Activated CD4-positive, alpha-beta memory T cell treated with anti-CD3 and anti-CD28 coated beads, Interleukin-2, amount 10 ng/mL, durations not matched to agents 7 days and 5 days (primary cell): ENCODE measurements around the gene CST1. TPM values are rescaled to one million over a fixed set of nuclear protein-coding genes. Genes with fewer than 3 reads are reported as not detected.
"Not testable (repeated sequence)": the region's sequence is repeated elsewhere in the genome, so short reads cannot be mapped to it uniquely, and the experiment has no call there.

ENCODE experiments used
- CTCF ChIA-PET: fragments of 350-600 bp; sonication (Branson Sonifier 250); formaldehyde crosslinking; loops from one replicate; lab custom pipeline; 2021; ENCODE audit warnings: antibody characterized with exemption, inconsistent platforms; lab: Charles Lee
- POLR2A ChIA-PET: fragments of 350-600 bp; sonication (Branson Sonifier 250); formaldehyde crosslinking; loops from one replicate; lab custom pipeline; 2021; ENCODE audit warnings: antibody characterized with exemption; lab: Charles Lee
- DNase-seq: peaks from one replicate; pipeline ENCODE4 v3.0.0-alpha.2; 2020
- H3K27ac Mint-ChIP-seq: one replicate; pipeline ENCODE4 v1.8.0; 2021; ENCODE audit warnings: mild to moderate bottlenecking, mixed read lengths
- H3K27me3 Mint-ChIP-seq: one replicate; pipeline ENCODE4 v1.8.0; 2021; ENCODE audit warnings: mixed read lengths
- H3K36me3 Mint-ChIP-seq: one replicate; pipeline ENCODE4 v1.8.0; 2021; ENCODE audit warnings: low read depth, mixed read lengths
- H3K4me1 Mint-ChIP-seq: one replicate; pipeline ENCODE4 v1.8.0; 2021; ENCODE audit warnings: mixed read lengths
- H3K4me3 Mint-ChIP-seq: one replicate; pipeline ENCODE4 v1.8.0; 2021; ENCODE audit warnings: mild to moderate bottlenecking, mixed read lengths
- H3K9me3 Mint-ChIP-seq: one replicate; pipeline ENCODE4 v1.8.0; 2021; ENCODE audit warnings: mixed read lengths
- total RNA-seq, 2 experiments: library from RNA; stranded (reverse); gene quantifications; one replicate each; pipeline ENCODE4 v1.2.3, GENCODE V29; 2021

The CST1 gene
- total RNA-seq, 2 experiments from 2014 or later = not detected

DNA sequence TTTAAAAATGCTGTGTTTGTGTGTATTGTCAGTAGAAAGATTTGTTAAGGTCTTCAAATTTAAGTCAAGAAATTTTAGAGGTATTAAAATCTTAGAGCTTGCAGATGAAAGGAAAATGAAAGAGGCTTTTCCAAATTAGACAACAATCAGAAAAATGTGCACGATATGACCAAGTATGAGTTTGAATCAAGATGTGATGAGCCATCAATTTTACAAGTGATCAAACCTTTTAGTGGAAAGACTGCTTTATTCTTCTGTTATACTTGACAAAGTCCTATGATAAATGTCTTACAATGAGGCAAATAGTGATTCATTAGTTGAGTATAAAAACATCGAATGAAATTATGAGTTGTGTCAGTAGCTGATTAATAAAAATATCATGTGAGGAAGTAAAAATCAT, 19.6 kb upstream of the CST1 start:
- Mint-ChIP-seq H3K4me3 (no peak overlapping the region), H3K4me1 (no peaks in the 10 kb centered on the region)

DNA sequence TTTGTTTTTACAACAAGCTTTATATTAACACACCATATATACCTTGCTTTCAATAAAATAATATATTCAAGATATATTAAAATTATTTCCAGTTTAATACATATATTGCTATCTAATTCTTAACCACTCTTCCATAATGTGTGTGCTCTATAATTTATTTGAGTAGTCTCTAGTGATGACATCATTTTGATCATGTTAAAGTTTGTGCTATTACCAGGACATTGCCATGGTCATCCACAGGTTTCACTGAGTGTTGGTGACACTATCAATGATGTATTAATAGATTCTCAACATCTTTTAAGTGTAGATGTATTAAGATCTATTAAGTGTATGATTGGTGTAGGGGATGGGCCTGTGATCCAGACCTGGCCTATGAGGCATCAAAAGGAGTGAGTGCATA, 17.8 kb upstream of the CST1 start:
- H3K27me3 Mint-ChIP-seq, H3K9me3 Mint-ChIP-seq, POLR2A ChIA-PET, H3K4me3 Mint-ChIP-seq, H3K36me3 Mint-ChIP-seq, H3K27ac Mint-ChIP-seq, H3K4me1 Mint-ChIP-seq, DNase-seq: not testable (repeated sequence)
- CTCF ChIA-PET = interaction anchor here (0.8 kb wide), 1 partner anchor 327 kb away, joined by 3 read pairs; no protein-coding TSS in a partner anchor

More for the DNA sequence above, 19.6 kb upstream of the CST1 start:
- no peaks in the 10 kb centered on the region for H3K27me3 Mint-ChIP-seq
- POLR2A ChIA-PET = no interaction called here
- DNase-seq = no peak
- H3K27ac Mint-ChIP-seq = no peak overlapping the region
- H3K36me3 Mint-ChIP-seq = no peaks in the 10 kb centered on the region
- no peaks in the 10 kb centered on the region for H3K9me3 Mint-ChIP-seq
- CTCF ChIA-PET = interaction anchor here (1.3 kb wide), 1 partner anchor 164 kb away, joined by 3 read pairs; no protein-coding TSS in a partner anchor

DNA sequence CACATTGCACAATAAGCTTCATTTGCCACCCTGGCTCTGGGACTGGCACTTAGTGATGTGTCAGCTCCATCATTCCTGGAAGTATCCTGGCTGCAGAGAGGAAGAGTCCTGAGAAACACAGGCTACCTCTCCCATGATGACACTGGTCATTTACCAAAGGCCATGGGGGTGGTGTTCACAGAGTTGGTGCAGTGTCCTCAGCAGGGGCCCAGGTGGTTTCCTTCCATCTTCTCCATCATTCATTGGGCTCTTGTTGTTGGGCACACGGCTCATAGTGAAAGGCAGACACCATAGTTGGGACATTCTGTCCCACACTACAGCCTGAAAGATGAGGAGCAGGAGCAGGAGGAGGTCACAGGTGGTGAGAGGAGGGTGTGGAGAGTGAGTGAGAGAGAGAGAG, 15.8 kb upstream of the CST1 start:
- ChIA-PET POLR2A (no interaction called here), CTCF (no interaction called here)
- Mint-ChIP-seq H3K27me3 (no peaks in the 10 kb centered on the region), H3K4me3 (no peak overlapping the region), H3K27ac (no peak overlapping the region), H3K36me3 (no peaks in the 10 kb centered on the region), H3K4me1 (no peaks in the 10 kb centered on the region), H3K9me3 (no peaks in the 10 kb centered on the region)
- no peak for DNase-seq

DNA sequence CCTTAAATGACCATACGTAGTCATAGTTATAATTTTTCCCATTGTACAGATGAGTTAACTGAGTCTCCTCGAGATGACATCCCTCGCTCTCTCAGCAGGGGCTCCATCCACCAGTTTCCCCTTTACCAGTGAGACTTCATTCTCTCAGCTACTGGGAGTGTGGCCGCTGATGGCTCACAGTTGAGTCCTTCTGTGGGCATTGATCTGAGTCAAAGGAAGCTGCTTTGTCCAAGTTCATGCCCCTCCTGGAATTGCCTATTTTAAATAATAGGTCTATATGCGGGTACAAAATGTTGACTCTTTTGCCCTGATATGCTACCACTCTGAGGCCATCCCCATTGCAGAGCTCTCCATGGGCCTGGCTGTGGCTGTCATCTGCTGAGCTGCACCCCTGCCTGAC, 14.8 kb upstream of the CST1 start:
- H3K27me3 Mint-ChIP-seq = no peaks in the 10 kb centered on the region
- no peak for DNase-seq
- H3K4me3 Mint-ChIP-seq = no peak overlapping the region
- no peaks in the 10 kb centered on the region for H3K36me3 Mint-ChIP-seq
- no peaks in the 10 kb centered on the region for H3K9me3 Mint-ChIP-seq
- no peak overlapping the region for H3K27ac Mint-ChIP-seq
- ChIA-PET CTCF (no interaction called here), POLR2A (no interaction called here)
- no peaks in the 10 kb centered on the region for H3K4me1 Mint-ChIP-seq

DNA sequence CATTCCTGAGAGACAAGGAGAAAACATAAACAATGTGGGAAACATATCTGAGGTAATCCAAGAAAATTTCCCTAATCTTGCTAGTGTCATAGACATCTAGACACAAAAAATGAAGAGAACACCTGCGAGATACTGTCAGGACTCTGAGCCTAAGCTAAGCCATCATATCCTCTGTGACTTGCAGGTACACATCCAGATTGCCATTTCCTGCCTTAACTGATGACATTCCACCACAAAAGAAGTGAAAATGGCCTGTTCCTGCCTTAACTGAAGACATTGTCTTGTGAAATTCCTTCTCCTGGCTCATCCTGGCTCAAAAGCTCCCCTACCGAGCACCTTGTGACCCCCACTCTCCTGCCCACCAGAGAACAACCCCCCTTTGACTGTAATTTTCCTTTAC, 13.9 kb upstream of the CST1 start:
- POLR2A ChIA-PET, H3K36me3 Mint-ChIP-seq, H3K27me3 Mint-ChIP-seq, H3K9me3 Mint-ChIP-seq, H3K4me1 Mint-ChIP-seq, H3K27ac Mint-ChIP-seq, DNase-seq, H3K4me3 Mint-ChIP-seq, CTCF ChIA-PET: not testable (repeated sequence)

DNA sequence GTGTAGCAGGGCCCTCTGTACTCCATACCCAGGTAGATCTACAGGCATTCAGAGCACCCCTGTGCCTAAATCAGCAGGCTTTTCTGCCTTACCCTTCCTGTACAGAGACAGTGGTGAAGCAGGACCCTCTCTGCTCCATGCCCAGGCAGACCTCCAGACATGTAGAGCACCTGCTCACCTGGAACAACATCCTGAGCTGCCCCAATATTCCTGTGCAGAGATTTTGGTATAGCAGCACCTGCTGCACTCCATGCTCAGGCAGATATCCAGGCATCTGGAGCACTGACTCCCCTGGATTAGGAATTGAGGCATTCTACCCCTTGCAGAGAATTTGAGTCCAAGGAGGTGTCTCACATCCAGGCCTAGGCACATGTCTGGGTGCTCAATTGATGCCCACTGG, 12.6 kb upstream of the CST1 start:
- CTCF ChIA-PET = no interaction called here
- Mint-ChIP-seq H3K27ac (no peak overlapping the region), H3K4me3 (no peak overlapping the region), H3K27me3 (no peaks in the 10 kb centered on the region), H3K36me3 (no peaks in the 10 kb centered on the region), H3K4me1 (no peaks in the 10 kb centered on the region), H3K9me3 (no peaks in the 10 kb centered on the region)
- POLR2A ChIA-PET = no interaction called here
- no peak for DNase-seq

DNA sequence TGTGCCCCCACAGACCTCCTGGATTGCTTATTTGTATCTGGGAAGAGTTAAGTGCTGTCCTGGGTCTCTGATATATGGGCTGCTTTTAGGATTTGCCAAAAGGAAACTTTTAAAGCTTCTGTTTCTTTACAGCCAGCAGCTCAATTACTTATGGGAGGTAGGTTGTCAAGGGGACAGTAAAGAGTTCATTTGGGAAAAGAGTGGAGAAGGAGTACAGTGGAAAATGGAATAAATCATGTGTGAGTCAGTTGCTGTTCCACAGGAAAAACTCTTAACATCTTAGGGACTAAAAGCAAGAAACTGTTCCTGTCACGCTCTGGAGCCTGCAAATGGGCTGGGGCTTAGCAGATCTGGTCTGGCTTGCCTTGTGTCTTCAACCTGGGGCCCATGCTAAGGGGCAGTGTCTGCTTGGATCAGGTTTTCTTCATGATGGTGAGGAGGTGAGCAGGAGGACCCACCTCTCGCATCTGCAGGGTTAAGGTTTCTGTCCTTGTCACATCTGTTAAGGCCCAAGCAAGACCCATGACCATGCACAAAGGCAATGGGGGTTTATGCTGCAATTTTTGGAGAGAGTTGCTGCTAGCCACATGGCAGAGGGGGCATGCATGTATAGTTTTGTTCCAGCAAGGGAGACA, 8.7 kb upstream of the CST1 start:
- H3K4me3 Mint-ChIP-seq = no peak overlapping the region
- ChIA-PET POLR2A (no interaction called here), CTCF (no interaction called here)
- H3K36me3 Mint-ChIP-seq = no peaks in the 10 kb centered on the region
- DNase-seq = no peak
- H3K27me3 Mint-ChIP-seq = no peaks in the 10 kb centered on the region
- H3K4me1 Mint-ChIP-seq = no peaks in the 10 kb centered on the region
- no peak overlapping the region for H3K27ac Mint-ChIP-seq
- H3K9me3 Mint-ChIP-seq = no peaks in the 10 kb centered on the region

DNA sequence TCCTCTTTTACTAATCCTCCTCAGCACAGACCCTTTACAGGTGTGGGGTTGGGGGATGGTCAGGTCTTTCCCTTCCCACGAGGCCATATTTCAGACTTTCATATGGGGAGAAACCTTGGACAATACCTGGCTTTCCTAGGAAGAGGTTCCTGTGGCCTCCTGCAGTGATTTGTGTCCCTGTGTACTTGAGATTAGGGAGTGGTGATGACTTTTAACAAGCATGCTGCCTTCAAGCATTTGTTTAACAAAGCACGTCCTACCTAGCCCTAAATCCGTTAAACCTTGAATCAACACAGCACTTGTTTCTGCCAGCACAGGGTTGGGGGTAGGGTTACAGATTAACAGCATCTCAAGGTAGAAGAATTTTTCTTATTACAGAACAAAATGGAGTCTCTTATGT, 6.1 kb upstream of the CST1 start:
- H3K36me3 Mint-ChIP-seq, H3K4me1 Mint-ChIP-seq, H3K4me3 Mint-ChIP-seq, H3K9me3 Mint-ChIP-seq, CTCF ChIA-PET, H3K27ac Mint-ChIP-seq, POLR2A ChIA-PET, DNase-seq, H3K27me3 Mint-ChIP-seq: not testable (repeated sequence)

DNA sequence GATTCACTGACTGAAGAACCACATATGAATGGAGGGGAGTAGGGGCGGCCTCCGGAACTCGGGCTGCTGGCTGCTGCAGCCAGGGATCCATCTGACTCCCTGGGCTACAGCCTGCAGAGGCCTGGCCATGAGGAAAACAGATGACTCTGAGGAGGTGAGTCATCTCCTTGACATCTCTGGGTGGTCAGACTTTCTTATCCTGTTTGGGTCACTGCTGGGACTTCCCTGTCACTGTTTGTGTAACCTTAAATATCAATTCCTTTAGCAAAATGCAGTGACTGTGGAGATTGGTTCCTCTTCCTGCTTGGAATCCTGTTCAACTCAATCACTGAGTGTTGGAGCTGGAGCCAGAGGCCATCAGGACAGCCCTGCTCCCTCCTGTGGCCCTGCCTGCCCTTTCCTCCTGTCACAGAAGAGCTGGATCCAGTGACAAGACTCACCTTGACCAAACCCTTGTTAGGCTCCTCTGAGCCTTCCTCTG, 4.4 kb upstream of the CST1 start:
- H3K36me3 Mint-ChIP-seq, H3K27me3 Mint-ChIP-seq, CTCF ChIA-PET, DNase-seq, H3K27ac Mint-ChIP-seq, H3K4me3 Mint-ChIP-seq, H3K4me1 Mint-ChIP-seq, POLR2A ChIA-PET, H3K9me3 Mint-ChIP-seq: not testable (repeated sequence)

DNA sequence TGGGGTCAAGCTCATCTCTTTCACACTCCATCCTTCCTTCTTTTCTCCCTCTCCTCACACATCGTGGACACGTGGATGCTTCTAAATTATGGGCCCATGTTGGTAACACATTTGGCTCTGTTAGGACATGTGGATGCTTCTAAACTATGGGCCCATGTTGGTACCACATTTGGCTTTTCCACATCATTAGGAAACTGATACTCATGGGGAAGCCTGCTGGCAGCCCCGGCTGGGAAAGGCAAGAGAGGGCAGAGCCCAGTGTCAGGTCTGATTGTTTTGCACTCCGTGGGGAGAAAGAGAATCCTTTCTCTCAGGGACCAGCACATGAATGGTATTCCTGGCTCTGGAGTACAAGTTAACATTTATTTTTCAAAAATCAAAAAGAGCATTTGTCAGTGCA, 4.0 kb upstream of the CST1 start:
- CTCF ChIA-PET = no interaction called here
- POLR2A ChIA-PET = no interaction called here

DNA sequence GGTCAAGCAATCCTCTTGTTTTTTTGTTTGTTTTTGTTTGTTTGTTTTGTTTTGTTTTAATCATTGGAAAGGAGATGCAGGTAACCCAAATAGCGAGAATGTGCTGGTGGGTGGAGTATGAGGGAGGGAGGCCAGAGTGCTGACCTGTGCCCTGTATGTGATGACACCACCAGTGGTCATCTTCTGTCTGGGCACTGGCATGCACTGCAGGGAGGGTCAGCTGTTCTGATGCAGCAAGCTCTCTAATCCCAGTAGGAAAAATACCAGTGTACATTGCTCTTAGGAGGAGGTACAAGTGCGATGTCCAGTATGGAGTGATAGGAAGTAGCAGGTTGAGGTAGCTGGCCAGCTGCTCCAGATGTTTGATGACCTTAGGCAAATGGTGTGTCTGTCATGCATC, 2.9 kb upstream of the CST1 start:
- Mint-ChIP-seq H3K27ac (no peak overlapping the region), H3K4me1 (no peaks in the 10 kb centered on the region), H3K27me3 (no peaks in the 10 kb centered on the region), H3K36me3 (no peaks in the 10 kb centered on the region), H3K9me3 (no peaks in the 10 kb centered on the region), H3K4me3 (no peak overlapping the region)
- ChIA-PET CTCF (no interaction called here), POLR2A (no interaction called here)
- no peak for DNase-seq

More for the DNA sequence above, 4.0 kb upstream of the CST1 start:
- H3K4me3 Mint-ChIP-seq = no peak overlapping the region
- no peaks in the 10 kb centered on the region for H3K9me3 Mint-ChIP-seq
- H3K27ac Mint-ChIP-seq = no peak overlapping the region
- H3K36me3 Mint-ChIP-seq = no peaks in the 10 kb centered on the region
- no peaks in the 10 kb centered on the region for H3K4me1 Mint-ChIP-seq
- no peak for DNase-seq
- no peaks in the 10 kb centered on the region for H3K27me3 Mint-ChIP-seq

DNA sequence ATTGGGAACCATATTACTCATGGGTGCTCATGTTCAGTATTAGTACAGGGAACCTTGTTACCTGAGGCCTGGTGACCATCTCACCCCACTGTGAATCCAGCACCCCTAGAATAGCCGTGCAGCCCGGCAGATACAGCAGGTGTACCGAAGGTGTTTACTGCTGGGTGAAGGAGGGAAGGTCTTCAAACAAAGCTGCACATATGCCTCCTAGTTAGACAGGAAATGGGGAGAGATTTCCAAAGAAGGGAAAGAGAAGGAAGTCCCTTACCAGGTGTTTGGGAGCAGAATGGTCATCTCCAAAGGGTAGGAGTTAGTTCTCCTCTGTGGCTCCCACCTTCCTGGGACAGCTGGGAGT, 2.4 kb upstream of the CST1 start:
- CTCF ChIA-PET = no interaction called here
- no peak for DNase-seq
- Mint-ChIP-seq H3K27ac (no peak overlapping the region), H3K36me3 (no peaks in the 10 kb centered on the region), H3K9me3 (no peaks in the 10 kb centered on the region), H3K4me1 (no peaks in the 10 kb centered on the region), H3K4me3 (no peak overlapping the region), H3K27me3 (no peaks in the 10 kb centered on the region)
- POLR2A ChIA-PET = no interaction called here

DNA sequence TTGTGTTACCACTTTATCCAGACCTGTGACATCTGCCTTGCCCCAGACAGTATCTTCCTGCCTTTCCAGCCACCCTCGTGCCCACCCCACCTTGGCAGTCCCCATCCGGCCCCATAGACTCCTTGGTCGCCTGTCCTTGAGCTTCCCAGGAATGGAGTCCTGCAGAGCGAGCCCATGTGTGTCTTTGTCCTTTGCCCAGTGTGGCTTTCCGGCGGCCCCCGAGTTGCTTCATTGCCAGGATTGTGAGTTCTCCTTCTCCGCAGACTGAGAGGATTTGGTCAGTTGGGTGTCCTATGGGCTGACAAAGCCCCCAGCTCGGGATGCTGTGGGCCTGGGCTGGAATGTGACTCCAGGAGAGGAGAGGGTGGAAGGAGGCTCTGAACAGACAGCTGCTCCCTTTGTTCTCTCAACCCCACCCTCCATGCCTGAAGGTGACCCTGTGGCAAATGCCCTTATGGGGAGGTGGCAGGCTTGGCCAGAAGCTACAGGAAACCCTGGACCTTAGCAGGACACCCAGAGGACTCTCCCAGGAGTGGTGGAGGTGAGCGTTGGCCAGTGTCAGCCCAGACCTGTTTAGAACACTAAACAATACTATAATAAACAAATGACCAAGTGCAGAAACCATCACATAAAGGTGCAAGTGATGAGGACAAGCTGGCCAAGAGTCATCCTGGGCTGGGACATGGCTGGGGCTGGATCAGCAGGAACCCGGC, 1.9 kb upstream of the CST1 start:
- H3K27ac Mint-ChIP-seq = no peak overlapping the region
- no peaks in the 10 kb centered on the region for H3K9me3 Mint-ChIP-seq
- H3K4me3 Mint-ChIP-seq = no peak overlapping the region
- CTCF ChIA-PET = no interaction called here
- DNase-seq = no peak
- no peaks in the 10 kb centered on the region for H3K36me3 Mint-ChIP-seq
- POLR2A ChIA-PET = no interaction called here
- H3K4me1 Mint-ChIP-seq = no peaks in the 10 kb centered on the region
- no peaks in the 10 kb centered on the region for H3K27me3 Mint-ChIP-seq

DNA sequence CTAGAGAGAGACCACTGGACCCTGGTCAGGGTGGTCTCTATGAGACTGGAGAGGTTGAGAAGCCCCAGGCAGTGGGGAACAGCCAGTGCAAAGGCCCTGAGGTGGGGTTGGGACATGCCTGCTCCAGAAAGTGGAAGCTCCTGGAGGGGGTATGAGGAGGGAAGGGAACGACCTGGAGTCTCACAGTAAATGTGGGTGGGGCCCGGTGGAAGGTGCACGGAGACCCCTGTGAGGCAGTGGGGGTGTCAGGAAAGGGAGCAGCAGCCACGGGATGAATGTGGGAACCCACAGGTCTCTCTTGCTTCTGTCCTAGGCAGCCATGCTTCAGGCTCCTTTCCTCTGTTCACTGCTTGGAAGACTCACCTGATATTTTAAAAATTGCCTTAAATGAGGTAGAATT, 1.3 kb upstream of the CST1 start:
- CTCF ChIA-PET = no interaction called here
- Mint-ChIP-seq H3K27ac (no peak overlapping the region), H3K9me3 (no peaks in the 10 kb centered on the region), H3K36me3 (no peaks in the 10 kb centered on the region), H3K27me3 (no peaks in the 10 kb centered on the region), H3K4me1 (no peaks in the 10 kb centered on the region), H3K4me3 (no peak overlapping the region)
- POLR2A ChIA-PET = no interaction called here
- no peak for DNase-seq
